SIG-M5 treated with dmso at 0.1 percent for 504 hours (cell line): ENCODE results near the gene TXNDC17.
"Not testable (repeated sequence)": the region's sequence is repeated elsewhere in the genome, so short reads cannot be mapped to it uniquely, and the experiment has no call there.

Experiments
- DNase-seq: peaks from one replicate; lab custom pipeline; 2025; ENCODE audit not compliant: unreplicated experiment; lab: John Stamatoyannopoulos, UW

Gene TXNDC17

DNA sequence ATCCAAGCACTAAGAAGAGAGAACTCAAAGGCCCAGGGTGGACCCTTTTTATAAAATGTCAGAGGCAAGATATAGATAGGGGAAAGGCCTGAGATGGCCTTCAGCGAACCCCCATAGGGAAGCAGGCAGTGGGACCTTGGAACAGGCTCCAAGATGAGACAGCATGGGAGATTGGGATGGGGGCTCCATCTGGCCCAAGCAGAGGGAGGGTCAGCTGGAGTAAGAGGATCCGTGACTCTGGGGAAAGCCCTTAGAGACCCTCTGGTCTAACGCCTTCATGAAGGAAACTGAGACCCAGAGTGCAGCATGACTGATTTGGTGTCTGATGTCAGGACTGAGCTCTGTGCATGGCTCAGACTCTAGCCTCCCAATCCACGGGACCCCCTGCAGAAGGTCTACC is 41.5 kb downstream of the TXNDC17 start:
- DNase-seq: no peak

DNA sequence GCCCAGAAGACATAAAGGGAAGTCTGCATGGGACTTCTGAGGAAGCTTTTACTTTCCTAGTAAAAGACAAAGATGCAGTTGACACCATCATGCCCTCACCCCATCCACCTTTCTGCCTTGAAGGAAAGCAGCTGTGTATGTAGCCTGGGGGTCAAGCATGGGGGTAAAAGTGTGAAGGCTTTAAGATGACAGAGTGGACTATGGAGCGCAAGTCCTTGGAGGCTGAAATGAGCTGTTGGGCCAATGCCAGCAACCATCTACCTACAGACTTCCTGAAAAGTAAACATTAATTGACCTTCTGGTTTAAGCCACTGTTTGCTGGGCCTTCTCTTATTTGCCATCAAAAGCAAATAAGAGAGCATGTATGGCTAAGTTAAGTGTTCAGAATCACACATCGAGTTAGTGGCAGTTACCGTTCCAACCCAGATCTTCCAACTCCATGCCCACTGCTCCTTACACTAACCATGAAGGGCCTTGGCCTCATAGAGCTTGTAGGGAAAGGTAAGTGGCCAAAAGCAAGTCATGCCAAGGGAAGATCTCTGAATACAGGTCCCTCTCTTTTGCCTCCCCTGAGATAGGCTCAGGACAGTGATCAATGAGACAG is 42.3 kb downstream of the TXNDC17 start:
- no peak for DNase-seq

DNA sequence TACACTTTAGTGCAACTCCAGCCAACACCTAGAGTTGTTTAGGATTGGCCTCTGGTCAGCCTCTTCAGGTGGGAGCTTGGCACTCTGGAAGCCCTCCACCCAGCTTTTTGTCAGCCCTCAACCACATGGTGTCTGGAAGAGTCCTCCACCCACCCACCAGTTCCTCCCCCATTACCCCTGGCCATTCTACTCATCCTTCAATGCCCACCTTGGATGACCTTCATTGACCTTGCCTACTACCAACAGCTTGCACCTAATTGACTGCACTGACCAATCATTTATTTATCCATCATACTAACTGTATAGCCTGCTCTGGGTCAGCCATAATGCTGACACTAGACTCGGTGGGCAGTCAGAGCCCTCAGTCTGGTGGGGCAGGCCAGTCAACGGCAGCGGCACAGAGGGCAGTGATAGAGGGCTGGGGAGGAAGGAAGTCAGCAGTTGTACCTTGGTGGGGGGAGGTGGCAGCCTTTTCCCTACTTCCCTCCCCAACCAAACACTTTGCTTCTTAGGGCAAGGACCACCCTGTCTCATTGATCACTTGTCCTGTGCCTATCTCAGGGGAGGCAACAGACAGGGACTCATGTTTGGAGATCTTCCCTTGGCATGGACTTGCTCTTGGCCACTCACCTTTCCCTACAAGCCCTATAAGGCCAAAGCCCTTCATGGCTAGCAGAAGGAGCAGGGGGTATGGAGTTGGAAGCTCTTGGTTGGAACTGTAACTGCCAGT is 43.0 kb downstream of the TXNDC17 start:
- no peak for DNase-seq

DNA sequence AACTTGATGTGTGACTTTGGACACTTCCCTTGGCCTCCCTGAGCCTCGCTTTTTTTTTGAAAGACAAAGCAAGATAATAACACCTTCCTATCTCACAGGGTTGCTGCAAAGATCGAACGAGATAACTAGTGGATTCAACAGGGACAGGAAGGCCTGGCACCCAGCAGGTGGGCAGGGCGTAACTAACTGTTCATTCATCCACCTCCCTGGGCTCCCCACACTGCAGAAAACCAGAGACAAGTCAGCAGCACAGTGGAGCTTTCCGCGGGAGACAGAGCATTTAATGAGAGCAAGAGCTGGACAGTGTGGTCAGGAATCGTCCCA is 43.6 kb downstream of the TXNDC17 start:
- DNase-seq: no peak

DNA sequence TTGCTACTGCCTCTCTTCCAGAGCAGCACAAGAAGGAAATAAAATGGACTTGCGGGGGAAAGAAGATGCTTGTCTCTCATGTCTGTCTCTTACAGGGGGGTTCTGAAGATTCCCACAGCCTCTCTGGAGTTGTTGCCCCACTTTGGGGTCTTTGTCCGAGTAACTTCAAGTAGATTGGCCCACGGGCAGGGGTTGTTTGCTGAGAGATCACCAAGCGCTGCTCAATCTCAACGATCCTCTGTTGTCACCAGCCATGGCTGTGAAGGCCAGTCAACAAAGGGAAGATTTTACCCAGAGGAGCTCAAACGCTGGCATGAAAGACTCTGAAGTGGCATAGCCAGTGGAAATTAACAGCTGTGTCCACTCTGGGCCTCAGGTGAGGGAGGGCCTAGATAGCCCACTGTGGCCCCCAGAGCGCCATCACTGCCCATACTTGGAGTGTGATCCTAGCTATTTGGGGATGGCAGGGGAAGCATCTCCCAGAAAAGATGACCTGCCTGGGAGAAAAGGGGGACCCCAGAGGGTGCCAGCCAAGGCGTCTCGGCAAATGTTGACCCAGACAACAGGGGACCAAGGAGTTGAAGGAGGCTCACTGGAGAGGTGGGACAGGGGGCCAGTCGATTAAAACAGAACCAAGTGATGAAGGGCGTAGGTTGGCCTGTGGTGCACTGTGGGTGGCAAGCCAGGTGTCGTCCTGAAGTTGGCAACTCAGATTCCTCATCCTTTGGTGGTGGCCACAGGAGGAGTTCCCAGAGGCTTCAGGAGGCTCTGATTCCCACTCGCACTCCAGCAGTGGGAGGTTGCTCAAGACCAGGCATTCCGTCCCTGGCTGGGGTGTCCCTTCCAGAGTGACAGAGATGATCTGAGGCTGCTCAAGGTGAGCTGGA is 44.3 kb downstream of the TXNDC17 start:
- DNase-seq: no peak

DNA sequence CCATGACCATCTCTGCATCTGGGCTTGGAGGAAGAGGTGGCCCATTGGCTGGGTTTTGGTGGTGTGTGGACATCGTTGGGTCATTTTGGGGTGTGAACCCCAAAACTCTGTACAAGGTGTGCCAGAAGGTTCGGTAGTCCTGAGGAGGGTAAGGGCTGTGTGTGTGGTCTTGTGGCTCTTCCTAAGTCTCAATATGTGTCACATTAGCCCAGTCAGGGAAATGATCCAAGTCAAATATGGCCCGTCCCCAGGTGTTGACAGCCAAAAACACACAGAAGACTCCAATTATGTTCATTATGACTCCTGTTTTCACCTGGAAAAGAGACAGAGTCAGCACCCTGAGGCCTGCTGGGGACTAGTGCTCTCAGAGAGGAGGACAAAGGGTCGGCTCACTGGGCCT is 45.2 kb downstream of the TXNDC17 start:
- DNase-seq: no peak

DNA sequence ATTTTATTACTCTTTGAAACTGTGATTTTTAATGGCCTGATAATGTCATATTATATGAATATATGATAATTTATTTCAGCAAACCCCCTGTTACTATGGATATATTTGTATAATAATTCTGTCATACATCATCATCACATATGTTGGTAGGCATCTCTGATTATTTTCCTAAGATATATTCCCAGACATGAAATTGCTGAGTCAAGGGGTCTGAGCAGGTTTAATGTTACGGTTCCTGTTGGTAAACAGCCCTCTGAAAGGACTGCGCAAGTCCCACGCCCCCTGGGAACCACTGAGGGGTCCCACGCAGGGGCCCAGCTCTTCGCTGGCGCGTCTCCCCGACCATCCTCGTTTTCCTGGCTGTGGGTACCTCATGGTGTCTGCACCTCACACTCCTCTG is 48.1 kb downstream of the TXNDC17 start:
- no peak for DNase-seq

DNA sequence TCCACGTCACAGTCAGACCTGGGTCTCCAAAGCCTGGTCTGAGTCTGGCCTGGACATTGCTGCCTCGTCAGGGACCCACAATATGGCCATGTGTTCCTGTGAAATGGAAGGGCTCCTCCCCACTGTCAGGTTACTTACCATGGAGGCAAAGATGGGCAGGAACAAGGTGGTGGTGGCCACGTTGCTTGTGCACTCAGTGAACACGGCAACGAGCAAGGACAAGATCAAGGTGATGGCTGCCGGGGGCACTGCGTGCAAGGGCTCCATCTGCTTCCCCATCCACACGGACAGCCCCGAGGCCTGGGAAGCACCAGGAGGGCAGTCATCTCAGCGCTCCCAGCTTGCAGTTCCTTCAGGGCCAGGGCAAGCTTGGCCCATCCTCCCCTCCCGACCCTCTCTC is 49.8 kb downstream of the TXNDC17 start:
- DNase-seq: no peak

DNA sequence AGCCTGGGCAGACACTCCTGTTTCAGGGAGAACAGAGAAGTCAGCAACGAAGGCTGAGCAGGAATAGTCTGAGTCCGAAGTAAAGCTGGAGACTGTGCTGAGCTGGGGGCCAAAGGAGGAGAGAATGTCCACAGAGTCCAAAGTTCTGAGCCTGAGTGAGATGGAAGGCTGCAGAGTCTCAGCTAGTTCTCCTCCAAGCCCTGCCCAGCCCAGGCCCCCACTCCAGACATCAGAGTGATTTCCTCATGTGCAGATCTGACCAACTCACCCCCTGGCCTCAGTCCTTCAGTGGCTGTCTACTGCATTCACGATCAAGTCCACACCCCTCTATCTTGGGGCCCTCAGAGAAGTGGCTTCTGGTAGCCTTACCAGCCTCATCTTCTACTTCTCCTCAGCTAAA is 50.7 kb downstream of the TXNDC17 start:
- no peak for DNase-seq

DNA sequence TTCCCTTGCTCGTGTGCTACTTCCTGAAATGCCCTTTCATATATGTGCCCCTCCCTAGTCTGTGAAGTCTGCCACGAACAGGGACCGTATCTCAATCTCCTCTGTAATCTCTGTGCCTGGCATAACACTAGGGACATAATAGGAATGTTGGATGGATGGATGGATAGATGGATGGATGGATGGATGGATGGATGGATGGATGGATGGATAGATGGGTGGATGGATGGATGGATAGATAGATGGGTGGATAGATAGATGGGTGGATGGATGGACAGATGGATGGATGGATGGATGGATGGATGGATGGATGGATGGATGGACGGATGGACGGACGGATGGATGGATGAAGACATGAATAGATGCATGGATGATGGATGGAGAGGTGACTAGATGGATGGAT is 51.1 kb downstream of the TXNDC17 start:
- not testable (repeated sequence) for DNase-seq
